Measurements from ENCODE around the gene TLCD3A.
"Not testable (repeated sequence)": the region's sequence is repeated elsewhere in the genome, so short reads cannot be mapped to it uniquely, and the experiment has no call there.

Gene TLCD3A

DNA sequence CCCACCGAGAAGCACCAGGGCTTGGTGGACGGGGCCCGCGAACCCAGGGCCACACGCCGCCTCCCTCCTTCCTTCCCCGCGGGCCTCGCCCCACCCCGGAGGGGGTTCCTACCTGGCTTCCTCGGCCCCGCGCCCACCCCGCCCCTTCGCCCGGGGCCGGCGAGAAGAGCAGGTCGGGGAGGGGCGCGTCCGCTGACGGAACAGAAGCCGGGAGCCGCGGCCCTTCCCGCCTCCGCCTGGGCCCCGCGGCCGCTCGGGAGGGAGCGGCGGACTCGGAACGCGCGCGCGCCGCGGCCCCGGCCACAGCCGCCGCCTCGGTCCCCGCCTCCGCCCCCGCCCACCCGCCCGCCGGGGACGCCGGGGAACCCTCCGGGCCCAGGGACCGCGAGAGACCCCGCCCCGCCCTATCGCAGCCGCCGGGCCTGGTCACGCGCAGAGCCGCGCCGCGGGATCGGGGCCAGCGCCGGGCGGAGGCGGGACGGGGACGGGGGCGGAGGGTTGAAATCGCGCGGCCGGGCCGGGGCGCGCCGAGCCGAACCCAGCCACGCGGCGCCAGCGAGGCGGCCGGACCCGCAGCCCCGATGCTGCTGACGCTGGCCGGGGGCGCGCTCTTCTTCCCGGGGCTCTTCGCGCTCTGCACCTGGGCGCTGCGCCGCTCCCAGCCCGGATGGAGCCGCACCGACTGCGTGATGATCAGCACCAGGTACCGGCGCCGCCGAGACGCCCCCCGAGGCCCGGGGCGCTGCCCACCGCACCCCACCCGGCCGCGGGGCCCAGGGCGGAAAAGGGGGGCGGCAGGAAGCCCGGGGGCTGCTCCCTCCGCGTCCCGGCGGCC lies at the start of gene TLCD3A:
Gene TLCD3A (plus strand): TSS at position 530 of the 835 bp plus-strand sequence. CDS start 52 bp downstream, at position 582.
- peak; percentile 61 for DNase-seq (ENCODE audit: low spot score)

DNA sequence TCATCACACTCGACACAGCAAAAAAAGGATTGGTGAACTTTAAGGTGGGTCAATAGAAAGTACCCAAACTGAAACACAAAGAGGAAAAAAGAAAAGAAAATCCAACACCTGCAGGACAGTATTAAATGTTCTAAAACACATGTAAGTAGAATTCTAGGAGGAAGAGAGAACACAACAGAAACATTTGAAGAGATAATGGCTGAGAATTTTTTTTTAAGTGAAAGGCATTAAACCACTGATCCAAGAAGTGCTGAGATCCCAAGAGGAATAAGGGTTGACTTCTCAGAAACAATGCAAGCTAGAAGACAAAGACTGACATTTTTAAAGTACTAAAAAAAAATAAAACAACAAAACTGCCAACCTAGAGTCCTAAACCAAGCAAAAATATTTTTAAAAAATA lies 49.4 kb upstream of the TLCD3A start:
- DNase-seq (ENCODE audit: low spot score) = no peak

DNA sequence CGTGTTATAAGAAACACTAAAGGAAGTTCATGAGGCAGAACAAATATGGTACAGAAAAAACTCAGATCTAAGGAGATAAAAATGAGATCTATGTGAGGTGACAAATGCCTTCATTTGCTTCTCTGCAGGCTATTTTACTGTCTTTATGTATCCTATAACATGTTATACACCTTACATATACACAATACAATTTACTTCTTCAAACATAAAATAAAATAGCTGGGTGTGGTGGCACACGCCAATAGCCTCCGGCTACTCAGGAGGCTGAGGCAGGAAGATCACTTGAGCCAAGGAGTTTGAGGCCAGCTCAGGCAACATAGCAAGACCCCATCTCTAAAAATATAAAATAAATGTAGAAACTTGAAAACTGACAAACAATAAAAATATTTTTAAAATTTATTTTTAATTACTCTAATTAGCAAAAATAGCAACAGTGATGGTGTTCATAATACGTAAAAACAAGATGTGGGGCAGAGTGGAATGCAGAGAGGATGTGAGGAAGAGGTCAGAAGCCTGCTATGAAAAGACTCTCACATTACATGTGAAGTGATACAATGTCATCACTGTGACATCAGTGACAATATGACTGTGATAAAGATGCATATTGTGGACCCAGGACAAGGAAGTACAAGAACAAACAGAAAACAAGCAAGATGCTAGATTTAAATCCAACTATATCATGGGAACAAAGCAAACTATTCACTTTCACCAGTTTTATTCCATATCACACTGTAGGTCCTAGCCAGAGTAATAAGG lies 48.7 kb upstream of the TLCD3A start:
- DNase-seq (ENCODE audit: low spot score) = no peak

DNA sequence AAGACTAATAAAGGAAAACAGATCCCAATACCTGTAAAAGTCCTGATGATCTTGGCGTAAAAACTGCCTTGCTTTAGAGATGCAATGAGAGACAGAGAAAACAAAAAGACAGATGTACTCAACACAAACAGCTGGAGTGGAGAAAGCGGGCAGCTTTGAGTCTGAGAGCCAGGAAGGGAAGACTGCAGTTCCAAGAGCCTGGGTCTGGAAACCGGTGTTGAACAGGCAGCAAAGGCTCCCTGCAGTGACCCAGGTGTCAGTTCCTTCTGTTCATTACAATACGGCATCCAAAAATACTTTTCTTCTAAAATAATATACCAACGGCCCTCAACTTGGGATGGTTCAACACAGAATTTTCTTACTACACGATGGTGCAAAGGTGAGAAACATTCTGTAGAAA lies 47.4 kb upstream of the TLCD3A start:
- no peak for DNase-seq (ENCODE audit: low spot score)

DNA sequence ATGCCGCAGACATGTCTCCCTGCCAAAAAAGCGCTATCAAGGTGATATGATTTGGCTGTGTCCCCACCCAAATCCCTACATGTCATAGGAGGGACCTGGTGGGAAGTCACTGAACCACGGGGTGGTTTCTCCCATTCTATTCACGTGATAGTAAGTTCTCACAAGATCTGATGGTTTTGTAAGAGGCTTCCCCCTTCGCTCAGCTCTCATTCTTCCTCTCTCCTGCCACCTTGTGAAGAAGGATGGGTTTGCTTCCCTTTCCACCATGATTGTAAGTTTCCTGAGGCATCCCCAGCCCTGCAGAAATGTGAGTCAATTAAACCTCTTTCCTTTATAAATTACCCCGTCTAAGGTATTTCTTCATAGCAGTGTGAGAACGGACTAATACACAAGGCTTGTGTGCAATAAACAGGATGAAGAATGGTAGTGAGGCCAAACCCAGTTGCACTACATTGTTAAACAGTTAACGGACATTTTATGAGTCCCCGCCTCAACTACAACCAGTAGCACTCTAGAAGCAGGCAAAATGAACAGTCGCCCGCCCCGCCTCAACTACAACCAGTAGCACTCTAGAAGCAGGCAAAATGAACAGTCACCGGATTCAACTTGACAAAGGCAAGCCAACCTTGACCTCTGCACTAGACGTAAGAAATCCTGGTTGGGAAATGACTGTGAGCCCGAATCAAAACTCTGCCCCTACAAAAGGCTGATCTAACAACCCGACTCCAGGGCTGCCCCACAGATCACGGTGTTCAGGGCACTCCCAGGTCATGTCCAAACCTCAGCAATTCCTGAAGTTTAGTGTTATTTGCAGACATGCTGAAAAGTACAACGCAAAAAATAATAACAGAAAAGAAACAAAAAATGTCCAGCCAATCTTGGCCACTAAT lies 44.1 kb upstream of the TLCD3A start:
- DNase-seq (ENCODE audit: low spot score) = peak; percentile 22

DNA sequence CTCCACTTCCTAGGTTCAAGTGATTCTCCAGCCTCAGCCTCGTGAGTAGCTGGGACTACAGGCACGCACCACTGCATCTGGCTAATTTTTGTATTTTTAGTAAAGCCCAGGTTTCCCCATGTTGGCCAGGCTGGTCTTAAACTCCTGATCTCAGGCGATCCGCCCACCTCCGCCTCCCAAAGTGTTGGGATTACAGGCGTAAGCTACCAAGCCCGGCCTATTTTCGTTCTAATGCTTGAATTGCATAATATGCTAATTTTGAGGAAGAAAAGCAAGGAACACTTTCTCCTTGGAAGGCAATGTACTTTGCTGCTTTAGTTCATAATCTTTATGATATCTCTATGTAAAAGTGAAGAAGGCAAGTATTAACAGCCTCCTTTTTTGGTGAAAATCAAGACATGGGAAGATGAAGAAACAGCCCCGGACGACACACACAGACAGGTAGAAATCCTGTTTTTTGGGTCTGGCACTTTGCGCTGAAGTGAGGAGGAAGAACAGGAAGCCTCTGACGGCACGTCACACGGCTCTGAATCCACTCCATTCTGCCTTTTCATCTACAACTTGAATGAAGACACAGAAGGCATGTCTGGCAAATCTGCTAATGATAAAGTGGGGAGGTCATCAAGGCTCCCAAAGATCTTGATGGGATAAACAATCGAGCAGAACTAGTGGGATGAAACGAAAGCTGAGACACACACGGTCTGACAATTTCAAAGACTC lies 42.7 kb upstream of the TLCD3A start:
- DNase-seq (ENCODE audit: low spot score) = no peak

DNA sequence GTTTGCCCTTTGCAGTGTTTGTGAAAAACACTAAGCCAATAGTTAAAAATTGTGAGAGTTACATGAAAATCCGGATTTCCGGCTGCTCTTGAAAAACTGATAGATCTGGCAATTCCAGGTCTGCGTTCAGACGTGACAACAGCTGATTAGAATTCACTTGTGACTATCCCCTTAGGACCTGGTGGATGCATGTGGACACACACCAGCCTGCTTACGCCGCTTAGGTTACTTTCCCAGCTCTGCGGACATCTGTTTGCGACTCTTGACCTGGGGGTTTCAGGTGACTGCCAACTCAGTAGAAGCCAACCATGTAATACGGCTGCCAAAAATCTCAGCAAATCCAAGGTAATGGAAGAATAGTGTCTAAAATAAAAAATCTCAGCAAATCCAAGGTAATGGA lies 42.0 kb upstream of the TLCD3A start:
- DNase-seq (ENCODE audit: low spot score) = no peak

DNA sequence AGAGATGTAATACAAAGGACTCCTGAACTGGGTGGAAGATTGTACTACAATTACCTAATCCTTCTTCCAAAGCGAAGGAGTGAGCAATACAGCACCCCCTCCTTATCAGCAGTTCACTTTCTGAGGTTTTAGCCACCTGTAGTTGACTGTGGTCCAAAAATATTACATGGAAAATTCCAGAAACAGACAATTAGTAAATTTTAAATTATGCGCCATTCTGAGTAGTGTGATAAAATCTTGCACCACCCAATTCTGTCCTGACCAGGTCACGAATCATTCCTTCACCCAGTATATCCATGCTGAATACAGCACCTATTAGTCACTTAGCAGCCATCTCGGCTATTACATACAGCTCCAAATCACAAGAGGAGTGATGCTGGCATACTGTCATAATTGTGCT lies 41.0 kb upstream of the TLCD3A start:
- DNase-seq (ENCODE audit: low spot score) = peak; percentile 73

DNA sequence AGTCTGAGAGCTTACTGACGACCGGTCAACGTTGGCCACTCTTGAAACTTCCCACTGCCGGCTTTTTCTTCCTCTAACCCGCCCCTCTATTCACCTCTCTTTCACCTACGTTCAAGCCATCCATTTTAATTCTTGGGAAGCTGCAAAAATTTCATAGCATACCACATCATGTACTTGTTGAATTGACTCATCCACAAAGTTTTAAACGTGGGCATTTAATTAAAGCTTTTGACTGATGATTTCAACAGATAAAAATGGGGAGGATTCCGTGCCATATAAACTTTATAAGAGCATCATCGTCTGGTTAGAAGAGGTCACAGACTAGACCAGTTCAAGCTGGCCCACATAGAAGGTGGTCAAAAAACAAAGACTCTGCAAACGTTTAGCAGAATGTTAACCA lies 40.3 kb upstream of the TLCD3A start:
- no peak for DNase-seq (ENCODE audit: low spot score)

DNA sequence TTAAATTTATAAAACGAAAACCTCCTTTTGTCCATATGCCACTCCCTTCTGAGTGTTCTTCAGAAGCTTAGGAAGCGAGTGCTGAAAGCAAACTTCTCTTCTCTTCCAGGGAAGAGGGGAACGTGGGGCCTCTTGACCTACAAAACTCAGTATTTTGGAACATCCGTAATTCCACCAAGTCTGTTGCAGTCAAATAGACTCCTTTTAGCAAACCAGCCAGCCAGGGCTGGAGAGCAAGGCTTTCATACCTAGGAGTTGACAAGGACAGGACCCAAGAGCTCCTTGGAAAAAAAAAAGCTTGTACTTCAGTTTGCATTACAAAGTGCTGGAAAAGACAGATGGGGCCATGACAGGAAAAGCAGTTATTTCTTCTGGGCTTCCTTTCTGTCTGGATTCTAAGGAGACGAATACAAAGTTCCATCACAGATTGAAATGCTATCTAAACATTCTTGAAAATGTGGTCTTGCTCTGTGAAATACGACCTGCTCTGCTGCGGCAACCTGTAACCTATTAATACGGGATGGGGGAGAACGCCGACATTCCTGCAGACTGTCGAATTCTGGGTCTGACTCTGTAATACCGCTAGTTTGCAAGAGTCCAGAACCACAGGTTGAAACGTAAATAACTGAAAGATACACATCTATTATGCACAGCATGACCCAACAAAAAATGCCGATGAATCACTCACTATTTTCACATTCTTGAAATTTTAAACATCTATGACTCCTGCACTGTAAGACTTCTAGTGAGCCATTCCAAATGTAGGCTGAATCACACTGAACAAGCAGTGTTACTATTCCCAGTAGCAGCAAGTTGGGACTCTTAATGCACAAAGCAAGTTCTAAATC lies 38.4 kb upstream of the TLCD3A start:
- peak; percentile 93 for DNase-seq (ENCODE audit: low spot score)

DNA sequence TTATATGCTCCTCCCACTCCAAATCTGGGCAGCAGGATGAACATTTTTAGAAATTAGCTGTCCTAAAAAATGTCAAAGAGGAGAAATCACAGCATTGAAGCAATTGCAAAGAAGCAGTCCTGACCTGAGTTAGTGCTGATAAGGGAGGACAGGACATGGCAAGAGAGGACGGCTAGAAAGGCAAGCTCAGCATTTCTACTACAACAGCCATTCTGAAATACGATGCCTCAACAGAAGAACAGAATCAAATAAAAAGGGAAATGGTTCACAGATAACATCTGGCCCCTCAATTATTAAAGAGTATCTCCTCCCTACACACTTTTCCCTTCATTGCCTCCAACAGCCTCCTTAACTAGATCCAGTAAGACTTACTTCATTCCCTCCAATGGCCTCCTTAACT lies 36.0 kb upstream of the TLCD3A start:
- DNase-seq (ENCODE audit: low spot score) = no peak

DNA sequence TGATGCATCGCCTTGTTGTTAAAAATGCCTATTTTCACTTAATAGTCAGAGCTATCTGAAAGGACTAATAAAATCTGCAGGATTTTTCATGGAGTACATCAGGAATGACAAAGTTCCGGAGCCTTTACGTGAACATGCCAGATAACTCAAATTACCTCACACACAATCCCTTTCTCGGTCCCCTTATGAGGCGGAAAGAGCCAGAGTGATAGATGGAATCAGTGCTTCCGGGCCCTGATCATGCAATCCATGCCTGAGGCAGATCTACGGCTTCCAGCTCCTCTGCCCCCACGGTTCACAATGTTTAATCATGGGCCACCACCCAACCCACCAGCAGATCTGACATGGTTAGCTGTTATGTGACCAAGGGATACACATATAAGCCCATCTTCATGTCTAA lies 34.7 kb upstream of the TLCD3A start:
- DNase-seq (ENCODE audit: low spot score) = no peak

DNA sequence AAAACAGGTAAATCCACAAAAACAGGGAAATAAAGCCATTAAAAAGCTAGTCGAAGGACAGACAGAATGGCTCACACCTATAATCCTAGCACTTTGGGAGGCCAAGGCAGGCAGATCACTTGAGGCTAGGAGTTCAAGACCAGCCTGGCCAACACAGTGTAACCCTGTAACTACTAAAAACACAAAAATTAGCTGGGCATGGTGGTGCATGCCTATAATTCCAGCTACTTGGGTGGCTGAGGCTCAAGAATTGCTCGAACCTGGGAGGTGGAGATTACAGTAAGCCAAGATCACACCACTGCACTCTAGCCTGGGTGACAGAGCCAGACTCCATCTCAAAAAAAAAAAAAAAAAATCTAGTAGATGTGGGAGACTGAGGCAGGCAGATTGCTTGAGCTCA lies 34.3 kb upstream of the TLCD3A start:
- not testable (repeated sequence) for DNase-seq (ENCODE audit: low spot score)

DNA sequence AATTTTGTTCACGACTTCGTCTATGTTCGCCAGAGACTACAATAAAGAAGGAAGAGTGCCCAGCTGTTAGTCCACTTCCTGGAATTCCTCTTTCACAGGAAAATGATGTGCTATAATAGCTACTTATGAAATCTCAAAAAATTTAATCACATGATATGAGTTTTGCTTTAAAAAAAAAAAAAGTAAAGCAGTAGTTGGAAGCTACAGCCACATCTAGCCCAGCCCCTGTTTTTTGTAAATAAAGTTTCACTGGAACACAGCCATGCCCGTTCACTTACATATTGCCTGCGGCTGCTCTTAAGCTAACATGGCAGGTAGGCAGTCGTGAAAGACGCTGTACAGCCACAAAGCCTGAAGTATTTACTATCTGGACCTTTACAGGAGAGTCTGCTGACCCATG lies 33.1 kb upstream of the TLCD3A start:
- no peak for DNase-seq (ENCODE audit: low spot score)

DNA sequence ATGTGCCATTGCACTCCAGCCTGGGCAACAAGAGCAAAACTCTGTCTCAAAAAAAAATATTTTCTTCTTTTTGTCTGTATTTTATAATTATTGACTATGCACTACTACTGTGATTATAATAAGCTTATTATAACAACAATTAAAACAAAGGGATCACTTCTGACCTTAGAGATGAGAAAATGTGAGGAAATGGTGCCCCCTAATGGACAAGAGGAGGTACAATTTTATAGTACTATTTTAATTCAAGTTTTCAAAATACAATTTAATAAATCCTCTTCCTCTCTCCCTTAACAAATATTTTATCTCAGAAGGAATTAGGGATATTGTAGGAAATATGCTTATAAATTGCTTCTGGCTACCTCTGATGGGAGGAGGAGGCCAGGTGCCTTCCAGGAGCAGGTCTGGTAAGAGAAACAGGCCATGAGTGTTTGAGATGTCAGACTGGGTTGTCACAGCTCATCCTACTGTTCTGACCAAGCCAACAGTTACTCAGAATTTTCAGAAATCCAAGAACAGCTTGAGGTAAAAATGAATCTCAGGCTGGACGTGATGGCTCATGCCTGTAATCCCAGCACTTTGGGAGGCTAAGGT lies 31.8 kb upstream of the TLCD3A start:
- peak; percentile 66 for DNase-seq (ENCODE audit: low spot score)

DNA sequence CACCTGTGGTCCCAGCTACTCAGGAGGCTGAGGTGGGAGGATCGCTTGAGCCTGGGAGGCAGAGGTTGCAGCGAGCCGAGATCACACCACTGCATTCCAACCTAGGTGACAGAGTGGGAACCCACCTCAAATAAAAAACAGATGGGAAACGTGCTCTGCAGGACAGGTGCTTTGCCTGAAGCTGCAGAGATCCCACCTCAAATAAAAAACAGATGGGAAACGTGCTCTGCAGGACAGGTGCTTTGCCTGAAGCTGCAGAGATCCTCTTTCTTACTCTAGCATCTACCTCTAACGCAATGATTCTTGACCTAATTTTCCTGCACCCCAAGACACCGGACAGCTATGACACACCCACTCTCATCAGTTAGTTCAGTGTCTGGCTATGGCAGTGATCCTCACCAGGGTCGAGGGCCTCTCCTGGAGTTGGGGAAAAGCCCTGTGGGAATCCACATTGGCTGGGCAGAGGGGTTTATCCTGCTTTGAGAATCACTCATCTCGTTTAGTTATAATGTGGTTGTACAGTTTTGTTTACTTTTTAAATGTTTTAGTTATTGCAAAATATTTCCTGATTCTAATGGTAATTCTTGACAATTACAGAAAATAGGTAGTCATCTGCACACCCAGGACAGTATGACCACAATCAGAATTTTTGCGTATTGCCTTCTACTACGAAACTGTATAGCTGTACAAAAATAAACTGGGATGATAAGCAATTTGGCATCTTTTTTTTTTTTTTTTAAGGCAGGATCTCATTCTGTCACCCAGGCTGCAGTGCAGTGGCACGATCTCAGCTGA lies 29.1 kb upstream of the TLCD3A start:
- DNase-seq (ENCODE audit: low spot score) = no peak

DNA sequence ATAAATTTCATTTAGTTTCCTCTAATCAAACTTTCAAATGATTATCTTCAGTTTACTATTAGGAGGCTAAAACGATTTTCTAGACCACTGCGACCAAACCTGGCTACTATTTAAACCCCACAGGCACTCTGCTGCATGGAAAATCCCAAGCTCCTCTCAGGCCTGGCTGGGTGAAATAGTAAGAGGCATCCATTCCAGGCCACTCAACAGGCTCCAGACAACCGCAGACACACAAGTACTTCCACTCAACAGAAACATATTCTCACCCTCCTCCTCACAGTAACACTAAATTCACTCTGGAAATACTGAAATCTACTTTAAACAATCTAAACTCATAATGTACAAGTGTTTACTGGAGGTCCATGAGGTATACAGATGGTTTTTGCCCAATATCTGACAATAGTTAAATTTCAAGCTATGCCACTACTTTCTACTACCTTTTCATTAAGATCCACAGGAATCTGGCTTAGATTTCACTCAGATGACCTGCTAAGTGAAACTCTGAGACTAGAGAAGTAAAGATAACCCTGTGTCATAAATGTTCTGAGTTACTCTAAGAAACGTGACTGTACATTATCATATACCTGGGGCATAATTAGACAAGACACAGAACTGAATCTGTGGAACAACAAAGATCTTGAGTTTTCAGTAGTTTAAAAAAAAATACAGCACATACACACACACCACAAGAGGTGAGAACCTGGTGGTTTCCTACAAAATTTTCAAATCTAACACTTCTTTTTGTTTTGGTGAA lies 28.1 kb upstream of the TLCD3A start:
- no peak for DNase-seq (ENCODE audit: low spot score)

DNA sequence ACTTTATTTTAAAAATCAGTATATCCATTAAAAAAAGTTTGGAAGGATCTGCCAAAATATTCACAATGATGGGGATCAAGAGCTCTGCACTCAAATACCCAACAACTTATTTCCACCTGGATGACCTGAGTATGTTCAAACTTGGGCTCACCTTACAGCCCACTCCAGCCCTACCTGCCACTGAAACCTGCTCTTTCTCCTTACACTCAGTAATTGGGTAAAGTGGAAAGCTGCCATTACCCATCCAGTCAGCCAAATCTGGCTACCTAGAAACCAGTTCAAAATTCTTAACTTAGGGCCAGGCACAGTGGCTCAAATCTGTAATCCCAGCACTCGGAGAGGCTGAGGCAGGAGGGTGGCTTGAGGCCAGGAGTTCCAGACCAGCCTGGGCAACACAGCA lies 27.4 kb upstream of the TLCD3A start:
- DNase-seq (ENCODE audit: low spot score) = no peak

DNA sequence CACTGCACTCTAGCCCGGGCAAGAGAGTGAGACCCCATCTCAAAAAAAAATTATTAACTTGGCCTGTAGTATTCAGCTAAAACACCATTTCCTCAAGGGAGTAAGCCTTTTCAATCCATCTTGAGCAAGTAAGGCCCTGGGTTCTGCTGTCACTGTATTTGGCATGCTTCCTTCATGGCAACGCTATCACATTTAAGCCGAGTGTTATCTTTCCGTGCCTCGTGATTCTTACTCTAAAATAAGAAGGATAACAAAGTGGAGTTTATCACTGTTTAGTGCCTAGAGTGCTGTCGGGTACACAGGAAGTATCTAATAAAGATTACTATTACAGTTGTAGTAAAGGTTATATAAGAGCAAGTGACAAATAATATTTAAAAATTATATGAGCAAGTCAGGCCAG lies 26.5 kb upstream of the TLCD3A start:
- DNase-seq (ENCODE audit: low spot score) = no peak
